ENCODE results near the gene MYOT. TPM values are rescaled to one million over a fixed set of nuclear protein-coding genes. Genes with fewer than 3 reads are reported as not detected.

MYOT gene, protein sequence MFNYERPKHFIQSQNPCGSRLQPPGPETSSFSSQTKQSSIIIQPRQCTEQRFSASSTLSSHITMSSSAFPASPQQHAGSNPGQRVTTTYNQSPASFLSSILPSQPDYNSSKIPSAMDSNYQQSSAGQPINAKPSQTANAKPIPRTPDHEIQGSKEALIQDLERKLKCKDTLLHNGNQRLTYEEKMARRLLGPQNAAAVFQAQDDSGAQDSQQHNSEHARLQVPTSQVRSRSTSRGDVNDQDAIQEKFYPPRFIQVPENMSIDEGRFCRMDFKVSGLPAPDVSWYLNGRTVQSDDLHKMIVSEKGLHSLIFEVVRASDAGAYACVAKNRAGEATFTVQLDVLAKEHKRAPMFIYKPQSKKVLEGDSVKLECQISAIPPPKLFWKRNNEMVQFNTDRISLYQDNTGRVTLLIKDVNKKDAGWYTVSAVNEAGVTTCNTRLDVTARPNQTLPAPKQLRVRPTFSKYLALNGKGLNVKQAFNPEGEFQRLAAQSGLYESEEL
- total RNA-seq, result 15.9 TPM

DNA sequence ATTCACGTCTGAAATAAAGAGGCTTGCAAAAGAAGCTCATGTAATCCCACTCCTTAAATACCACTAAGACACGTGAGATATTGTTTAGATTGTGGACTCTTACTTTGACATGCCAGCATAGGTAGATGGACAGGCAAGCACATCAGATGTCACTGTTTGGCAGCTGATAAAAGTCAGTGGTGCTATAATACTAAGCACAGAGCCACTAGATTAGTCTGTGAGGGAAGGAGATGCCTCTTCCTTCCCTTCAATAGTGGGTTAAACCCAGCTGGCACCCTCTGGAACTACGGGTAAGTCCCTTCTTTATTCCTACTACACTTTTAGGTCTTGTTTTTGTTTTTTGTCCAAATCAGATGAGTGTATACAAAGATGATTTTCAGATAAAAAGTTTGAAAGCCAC, at the start of gene MYOT:
TSS of gene MYOT (plus strand) at position 197 of the 400 bp plus-strand sequence. CDS start 2,792 bp downstream, outside the sequence.

DNA sequence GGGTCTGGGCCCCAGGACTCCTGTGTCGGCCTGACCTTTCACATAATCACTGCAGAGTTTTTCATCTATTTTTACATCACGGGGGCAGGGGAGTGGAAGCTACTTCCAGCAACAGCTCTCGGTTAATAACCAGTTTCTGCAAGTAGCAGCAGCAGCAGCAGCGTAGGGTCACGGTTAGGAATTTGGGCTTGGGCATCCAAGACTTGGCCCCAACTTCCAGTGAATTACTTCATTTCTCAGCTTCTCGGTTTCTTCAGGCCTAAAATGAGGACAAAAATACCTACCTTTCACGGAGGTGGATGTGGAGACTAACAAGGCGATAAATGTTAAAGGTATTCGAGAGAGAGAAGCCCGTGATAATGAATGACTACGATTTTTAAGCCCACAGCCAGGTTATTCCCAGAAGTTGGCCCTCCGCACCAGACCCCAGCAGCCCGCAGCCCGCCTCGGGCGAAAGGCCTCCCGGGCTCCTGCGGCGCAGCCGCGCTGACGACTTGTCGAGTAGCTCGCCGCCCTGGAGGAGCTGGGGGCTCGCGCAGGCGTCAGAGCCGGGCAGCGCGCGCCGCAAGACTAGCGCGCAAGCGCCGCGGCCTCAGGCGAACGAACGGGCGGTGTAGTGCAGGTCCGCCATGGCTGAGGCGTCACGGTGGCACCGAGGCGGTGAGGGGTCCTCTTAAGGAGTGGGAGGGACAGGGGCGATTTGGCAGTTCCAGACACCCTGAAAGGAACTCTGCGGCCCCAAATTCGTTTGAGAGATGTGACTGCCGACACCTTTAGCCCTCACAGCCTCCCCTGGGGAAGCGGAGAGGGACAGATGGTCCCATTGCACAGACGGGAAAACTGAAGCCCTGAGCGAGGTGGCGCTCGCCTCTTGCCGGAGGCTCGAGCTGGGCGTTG, 21.5 kb downstream of the MYOT start, which contains the start of gene PKD2L2:
TSS of gene PKD2L2 (plus strand) at position 595 of the 897 bp plus-strand sequence. CDS start at position 630, 35 bp downstream.

Other genes starting within 250 kb of the MYOT start
- 23.7 TPM for gene KLHL3, start 131.8 kb upstream of the MYOT start, total RNA-seq
- gene HNRNPA0, start 113.5 kb upstream of the MYOT start, total RNA-seq, result 41.6 TPM
- gene PKD2L2, start 21.6 kb downstream of the MYOT start, total RNA-seq, result not detected
- gene FAM13B, start 165.2 kb downstream of the MYOT start, total RNA-seq, result 88.6 TPM
- not detected for gene WNT8A, start 216.2 kb downstream of the MYOT start, total RNA-seq